Transverse colon (tissue), 3 donors: Measurements from ENCODE around the gene SEL1L3.

Source experiments
- POLR2A ChIP-seq: fragments of 450-650 bp; IDR thresholded peaks from one replicate; pipeline ENCODE4 v1.6.1; 2016; ENCODE audit warnings: antibody characterized with exemption, mild to moderate bottlenecking, moderate library complexity
- POLR2AphosphoS5 ChIP-seq, 3 donors: sonication (generic); formaldehyde crosslinking; IDR thresholded peaks; one replicate each; pipeline ENCODE4 v1.6.1; 2016; ENCODE audit warnings: antibody characterized with exemption in 3 of 3

- no peak for TF ChIP-seq POLR2A
- no peak for TF ChIP-seq POLR2AphosphoS5 (IDR thresholded peaks at IDR 0.05)
Measured at GRCh38 chr4:25889589-25890503, 27.1 kb upstream of the SEL1L3 start.
